ENCODE data around the gene IFT20.
A peak's percentile ranks its signal among the peaks of the same experiment; 100 is the strongest.

Gene IFT20

DNA sequence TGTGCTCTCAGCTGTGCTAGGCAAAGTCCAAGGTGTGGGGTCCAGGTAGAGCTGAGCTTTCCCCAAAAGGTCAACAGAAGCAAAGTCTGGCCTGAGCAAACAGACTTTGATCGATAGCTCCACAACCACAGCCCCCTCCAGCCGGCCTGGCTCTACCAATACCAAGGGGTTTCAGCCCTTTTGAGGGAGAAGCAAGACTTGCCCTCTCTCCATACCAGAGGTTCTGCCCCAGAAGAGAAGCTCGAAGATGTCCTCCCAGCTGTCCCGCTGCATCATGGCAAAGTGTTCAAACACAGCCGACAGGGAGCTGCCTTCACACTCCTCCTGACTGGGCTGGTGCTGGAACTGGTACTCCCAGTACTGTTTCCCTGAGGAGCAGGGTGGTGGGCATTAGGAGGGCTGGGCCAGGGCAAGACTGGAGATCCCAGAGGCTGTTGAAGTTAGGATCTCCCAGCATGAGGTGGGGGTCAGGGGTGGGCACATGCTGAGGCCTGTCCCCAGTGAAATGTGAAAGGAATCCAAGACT lies 33.1 kb upstream of the IFT20 start:
- TF ChIP-seq CTCF (conservative IDR thresholded peaks at IDR 0.05; ENCODE audit: low read length) (no peak), EZH2phosphoT487 (IDR thresholded peaks at IDR 0.05; ENCODE audit: borderline replicate concordance) (no peak)
- no peaks in the 10 kb centered on the region for H3K4me1 ChIP-seq (ENCODE audit: insufficient read depth, low read length, poor library complexity, severe bottlenecking)
- no peak overlapping the region for H3K9ac ChIP-seq (ENCODE audit: low read depth, low read length, poor library complexity, severe bottlenecking)
- H3K27me3 ChIP-seq (ENCODE audit: insufficient read depth, low read length, poor library complexity, severe bottlenecking), result no peaks in the 10 kb centered on the region
- no peak overlapping the region for H3K4me2 ChIP-seq (ENCODE audit: low read depth, low read length, poor library complexity, severe bottlenecking)
- H3K9me2 ChIP-seq (replicated peaks; ENCODE audit: low read depth, low read length), result no peaks in the 10 kb centered on the region
- H3K4me3 ChIP-seq (ENCODE audit: low read length, poor library complexity, severe bottlenecking), result no peak overlapping the region
- no peak overlapping the region for H2AFZ ChIP-seq (ENCODE audit: low read length)
- no peaks in the 10 kb centered on the region for H3K36me3 ChIP-seq (ENCODE audit: insufficient read depth, low read length)
- H3K9me3 ChIP-seq (ENCODE audit: insufficient read depth, low read depth, low read length), result no peaks in the 10 kb centered on the region
- 0 out of 2 replicates have a peak, but pooled peaks cover 2% of the 10 kb centered on the region for H3F3A ChIP-seq (ENCODE audit: low read depth)
- no peaks in the 10 kb centered on the region for H4K20me1 ChIP-seq (ENCODE audit: insufficient read depth, low read length, poor library complexity, severe bottlenecking)
- H3K79me2 ChIP-seq (ENCODE audit: insufficient read depth, low read length), result no peaks in the 10 kb centered on the region

- H3K4me1 ChIP-seq (ENCODE audit: insufficient read depth, low read length, poor library complexity, severe bottlenecking), result no peaks in the 10 kb centered on the region
- H3K9ac ChIP-seq (ENCODE audit: low read depth, low read length, poor library complexity, severe bottlenecking), result no peak overlapping the region
- no peak for TF ChIP-seq EZH2phosphoT487 (IDR thresholded peaks at IDR 0.05; ENCODE audit: borderline replicate concordance)
- no peak for TF ChIP-seq CTCF (conservative IDR thresholded peaks at IDR 0.05; ENCODE audit: low read length)
- no peaks in the 10 kb centered on the region for H3K9me2 ChIP-seq (replicated peaks; ENCODE audit: low read depth, low read length)
- no peak overlapping the region for H3K4me2 ChIP-seq (ENCODE audit: low read depth, low read length, poor library complexity, severe bottlenecking)
- H3K36me3 ChIP-seq (ENCODE audit: insufficient read depth, low read length), result no peaks in the 10 kb centered on the region
- H4K20me1 ChIP-seq (ENCODE audit: insufficient read depth, low read length, poor library complexity, severe bottlenecking), result no peaks in the 10 kb centered on the region
- no peak overlapping the region for H2AFZ ChIP-seq (ENCODE audit: low read length)
- H3K9me3 ChIP-seq (ENCODE audit: insufficient read depth, low read depth, low read length), result no peaks in the 10 kb centered on the region
- H3K4me3 ChIP-seq (ENCODE audit: low read length, poor library complexity, severe bottlenecking), result no peak overlapping the region
- H3F3A ChIP-seq (ENCODE audit: low read depth), result 0 out of 2 replicates have a peak, but pooled peaks cover 2% of the 10 kb centered on the region
- no peaks in the 10 kb centered on the region for H3K79me2 ChIP-seq (ENCODE audit: insufficient read depth, low read length)
- H3K27me3 ChIP-seq (ENCODE audit: insufficient read depth, low read length, poor library complexity, severe bottlenecking), result no peaks in the 10 kb centered on the region
These were observed 32.5 kb upstream of the IFT20 start for GRCh38 chr17:28367641-28368305.

- Histone ChIP-seq H3K79me2 (ENCODE audit: insufficient read depth, low read length) (no peaks in the 10 kb centered on the region), H3K9me3 (ENCODE audit: insufficient read depth, low read depth, low read length) (no peaks in the 10 kb centered on the region), H3F3A (ENCODE audit: low read depth) (0 out of 2 replicates have a peak, but pooled peaks cover 2% of the 10 kb centered on the region), H3K27me3 (ENCODE audit: insufficient read depth, low read length, poor library complexity, severe bottlenecking) (no peaks in the 10 kb centered on the region), H4K20me1 (ENCODE audit: insufficient read depth, low read length, poor library complexity, severe bottlenecking) (no peaks in the 10 kb centered on the region), H3K4me3 (ENCODE audit: low read length, poor library complexity, severe bottlenecking) (no peak overlapping the region), H3K4me2 (ENCODE audit: low read depth, low read length, poor library complexity, severe bottlenecking) (no peak overlapping the region), H3K36me3 (ENCODE audit: insufficient read depth, low read length) (peaks cover 2% of the 10 kb centered on the region; the same call in 1 of the 2 replicates), H3K4me1 (ENCODE audit: insufficient read depth, low read length, poor library complexity, severe bottlenecking) (no peaks in the 10 kb centered on the region), H2AFZ (ENCODE audit: low read length) (no peak overlapping the region), H3K9ac (ENCODE audit: low read depth, low read length, poor library complexity, severe bottlenecking) (no peak overlapping the region), H3K9me2 (replicated peaks; ENCODE audit: low read depth, low read length) (no peaks in the 10 kb centered on the region)
- TF ChIP-seq EZH2phosphoT487 (IDR thresholded peaks at IDR 0.05; ENCODE audit: borderline replicate concordance) (no peak), CTCF (conservative IDR thresholded peaks at IDR 0.05; ENCODE audit: low read length) (peak; percentile 31; the same call in 1 of the 2 replicates)
These were observed 31.3 kb upstream of the IFT20 start for GRCh38 chr17:28366605-28367004.
